ENCODE data around the gene CCL22.

CCL22 gene

DNA sequence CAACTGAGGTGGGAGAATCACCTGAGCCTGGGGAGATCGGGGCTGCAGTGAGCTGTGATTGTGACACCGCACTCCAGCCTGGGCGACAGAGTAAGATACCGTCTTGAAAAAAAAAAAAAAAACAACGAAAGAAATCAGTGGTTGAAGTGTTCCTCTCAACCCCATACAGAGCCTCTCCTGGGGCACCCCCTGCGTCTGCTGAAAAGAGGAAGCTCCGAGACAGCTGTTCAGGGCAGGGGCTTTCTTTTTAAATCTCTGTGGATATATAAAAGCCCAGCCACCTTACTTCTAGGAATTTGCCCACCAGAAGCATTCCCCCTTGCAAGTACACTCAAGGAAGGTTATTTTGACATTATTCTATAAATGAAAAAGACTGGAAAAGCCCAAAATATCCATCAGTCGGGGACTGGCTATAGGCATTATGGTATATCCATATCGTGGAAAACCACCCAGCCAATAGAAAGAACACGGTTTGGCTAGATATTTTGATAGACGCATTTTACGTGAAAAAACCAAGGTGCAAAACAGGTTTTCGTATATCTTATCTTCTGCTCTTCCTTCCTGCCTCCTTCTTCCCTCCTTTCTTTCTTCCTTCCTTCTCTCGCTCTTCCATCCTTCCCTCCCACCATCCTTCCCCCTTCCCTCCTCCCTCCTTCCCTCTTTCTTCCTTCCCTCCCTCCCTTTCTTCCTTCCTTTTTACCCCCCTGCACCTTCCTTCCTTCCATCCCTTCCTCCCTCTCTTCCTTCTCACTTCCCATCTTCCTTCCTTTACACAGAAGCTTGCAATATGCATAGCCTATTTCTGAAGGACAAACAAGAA lies 9.2 kb upstream of the CCL22 start:
- Histone ChIP-seq H3K9me3 (replicated peaks; ENCODE audit: low read length) (no peaks in the 10 kb centered on the region), H3K4me2 (ENCODE audit: low read length) (no peak overlapping the region), H3K4me1 (ENCODE audit: control insufficient read depth, insufficient read depth, low read length) (no peaks in the 10 kb centered on the region), H3K27me3 (ENCODE audit: control insufficient read depth, insufficient read depth, low read length) (peaks cover 40% of the 10 kb centered on the region), H3K36me3 (ENCODE audit: insufficient read depth, low read length) (no peaks in the 10 kb centered on the region), H3K9ac (ENCODE audit: low read depth, low read length) (no peak overlapping the region), H3K4me3 (ENCODE audit: low read length) (no peak overlapping the region)

DNA sequence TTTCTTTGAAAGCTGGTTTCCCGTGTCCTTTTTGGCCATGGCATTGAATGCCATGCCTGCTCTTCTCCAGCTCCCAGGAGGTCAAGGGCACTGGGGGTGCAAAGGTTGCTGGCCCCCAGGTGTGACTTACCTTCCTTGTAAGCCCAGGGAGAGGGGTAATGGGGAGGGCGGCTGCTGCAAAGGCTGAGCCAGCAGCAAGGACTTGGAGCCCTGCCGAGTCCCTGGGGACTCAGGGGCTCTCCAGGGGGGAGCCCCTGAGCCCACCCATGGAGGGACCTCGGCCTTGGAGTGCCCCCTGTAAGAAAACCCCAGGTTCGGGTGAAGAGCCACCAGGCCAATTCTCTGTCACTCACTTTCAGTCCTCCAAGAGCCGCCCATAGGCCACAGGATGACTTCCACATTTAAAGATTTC lies 5.9 kb upstream of the CCL22 start:
- Histone ChIP-seq H3K36me3 (ENCODE audit: insufficient read depth, low read length) (no peaks in the 10 kb centered on the region), H3K4me1 (ENCODE audit: control insufficient read depth, insufficient read depth, low read length) (no peaks in the 10 kb centered on the region), H3K9ac (ENCODE audit: low read depth, low read length) (no peak overlapping the region), H3K9me3 (replicated peaks; ENCODE audit: low read length) (no peaks in the 10 kb centered on the region), H3K4me3 (ENCODE audit: low read length) (no peak overlapping the region), H3K27me3 (ENCODE audit: control insufficient read depth, insufficient read depth, low read length) (peaks cover 41% of the 10 kb centered on the region), H3K4me2 (ENCODE audit: low read length) (no peak overlapping the region)

DNA sequence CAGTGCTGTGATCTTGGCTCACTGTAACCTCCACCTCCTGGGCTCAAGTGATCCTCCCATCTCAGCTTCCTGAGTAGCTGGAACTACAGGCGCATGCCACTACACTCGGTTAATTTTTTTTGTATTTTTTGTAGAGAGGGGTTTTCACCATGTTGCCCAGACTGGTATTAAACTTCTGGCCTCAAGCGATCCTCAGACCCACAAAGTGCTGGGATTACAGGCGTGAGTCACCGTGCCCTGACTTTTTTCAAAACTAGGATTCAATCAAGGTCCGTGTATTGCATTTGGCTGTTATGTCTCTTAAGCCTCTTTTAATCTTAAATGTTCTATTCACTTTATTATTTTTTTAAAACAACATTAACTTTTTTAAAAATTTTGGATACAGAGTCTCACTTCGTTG lies 4.3 kb upstream of the CCL22 start:
- peaks cover 28% of the 10 kb centered on the region for H3K27me3 ChIP-seq (ENCODE audit: control insufficient read depth, insufficient read depth, low read length)
- no peaks in the 10 kb centered on the region for H3K4me1 ChIP-seq (ENCODE audit: control insufficient read depth, insufficient read depth, low read length)

DNA sequence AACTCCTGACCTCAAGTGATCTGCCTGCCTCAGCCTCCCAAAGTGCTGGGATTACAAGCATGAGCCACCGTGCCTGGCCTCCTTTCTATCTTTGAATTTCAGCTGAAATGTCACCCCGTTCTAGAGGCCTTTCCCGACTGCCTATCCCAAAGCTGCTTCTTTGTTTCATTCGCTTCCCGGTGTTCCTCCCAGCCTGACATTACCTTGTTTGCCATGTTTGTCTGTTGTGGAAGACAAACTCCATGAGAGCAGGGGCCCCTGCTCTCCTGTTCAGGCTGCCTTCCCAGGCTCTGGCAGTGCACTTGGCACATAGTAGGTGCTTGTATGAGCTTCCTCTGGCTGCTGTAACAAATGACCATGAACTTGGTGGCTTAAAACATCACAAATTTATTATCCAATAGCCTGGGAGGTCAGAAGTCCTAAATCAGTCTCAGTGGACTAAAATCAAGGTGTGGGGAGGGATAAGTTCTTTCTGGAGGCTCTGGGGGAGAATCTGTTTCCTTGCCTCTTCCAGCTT lies 2.6 kb upstream of the CCL22 start:
- Histone ChIP-seq H3K27me3 (ENCODE audit: control insufficient read depth, insufficient read depth, low read length) (peaks cover 21% of the 10 kb centered on the region), H3K4me1 (ENCODE audit: control insufficient read depth, insufficient read depth, low read length) (no peaks in the 10 kb centered on the region), H3K4me2 (ENCODE audit: low read length) (no peak overlapping the region), H3K4me3 (ENCODE audit: low read length) (no peak overlapping the region), H3K36me3 (ENCODE audit: insufficient read depth, low read length) (no peaks in the 10 kb centered on the region), H3K9ac (ENCODE audit: low read depth, low read length) (no peak overlapping the region), H3K9me3 (replicated peaks; ENCODE audit: low read length) (no peaks in the 10 kb centered on the region)

More for the DNA sequence above, 4.3 kb upstream of the CCL22 start:
- no peak overlapping the region for H3K9ac ChIP-seq (ENCODE audit: low read depth, low read length)
- H3K4me3 ChIP-seq (ENCODE audit: low read length) = no peak overlapping the region
- no peak overlapping the region for H3K4me2 ChIP-seq (ENCODE audit: low read length)
- H3K9me3 ChIP-seq (replicated peaks; ENCODE audit: low read length) = no peaks in the 10 kb centered on the region
- no peaks in the 10 kb centered on the region for H3K36me3 ChIP-seq (ENCODE audit: insufficient read depth, low read length)

DNA sequence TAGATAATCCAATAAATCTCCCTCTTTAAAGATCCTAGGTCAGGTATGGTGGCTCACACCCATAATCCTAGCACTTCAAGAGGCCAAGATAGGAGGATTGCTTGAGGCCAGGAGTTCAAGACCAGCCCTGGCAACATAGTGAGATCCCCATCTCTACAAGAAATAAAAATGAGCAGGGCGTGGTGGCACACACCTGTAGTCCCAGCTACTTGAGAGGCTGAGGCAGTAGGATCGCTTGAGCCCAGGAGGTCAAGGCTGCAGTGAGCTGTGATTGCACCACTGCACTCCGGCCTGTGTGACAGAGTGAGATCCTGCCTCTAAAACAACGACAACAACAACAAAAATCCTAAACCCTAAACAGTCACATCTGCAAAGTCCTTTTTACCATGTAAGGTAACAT lies 2.0 kb upstream of the CCL22 start:
- peaks cover 23% of the 10 kb centered on the region for H3K27me3 ChIP-seq (ENCODE audit: control insufficient read depth, insufficient read depth, low read length)
- H3K9ac ChIP-seq (ENCODE audit: low read depth, low read length) = no peak overlapping the region
- no peaks in the 10 kb centered on the region for H3K4me1 ChIP-seq (ENCODE audit: control insufficient read depth, insufficient read depth, low read length)
- H3K4me3 ChIP-seq (ENCODE audit: low read length) = no peak overlapping the region
- no peak overlapping the region for H3K4me2 ChIP-seq (ENCODE audit: low read length)
- no peaks in the 10 kb centered on the region for H3K36me3 ChIP-seq (ENCODE audit: insufficient read depth, low read length)
- H3K9me3 ChIP-seq (replicated peaks; ENCODE audit: low read length) = no peaks in the 10 kb centered on the region

DNA sequence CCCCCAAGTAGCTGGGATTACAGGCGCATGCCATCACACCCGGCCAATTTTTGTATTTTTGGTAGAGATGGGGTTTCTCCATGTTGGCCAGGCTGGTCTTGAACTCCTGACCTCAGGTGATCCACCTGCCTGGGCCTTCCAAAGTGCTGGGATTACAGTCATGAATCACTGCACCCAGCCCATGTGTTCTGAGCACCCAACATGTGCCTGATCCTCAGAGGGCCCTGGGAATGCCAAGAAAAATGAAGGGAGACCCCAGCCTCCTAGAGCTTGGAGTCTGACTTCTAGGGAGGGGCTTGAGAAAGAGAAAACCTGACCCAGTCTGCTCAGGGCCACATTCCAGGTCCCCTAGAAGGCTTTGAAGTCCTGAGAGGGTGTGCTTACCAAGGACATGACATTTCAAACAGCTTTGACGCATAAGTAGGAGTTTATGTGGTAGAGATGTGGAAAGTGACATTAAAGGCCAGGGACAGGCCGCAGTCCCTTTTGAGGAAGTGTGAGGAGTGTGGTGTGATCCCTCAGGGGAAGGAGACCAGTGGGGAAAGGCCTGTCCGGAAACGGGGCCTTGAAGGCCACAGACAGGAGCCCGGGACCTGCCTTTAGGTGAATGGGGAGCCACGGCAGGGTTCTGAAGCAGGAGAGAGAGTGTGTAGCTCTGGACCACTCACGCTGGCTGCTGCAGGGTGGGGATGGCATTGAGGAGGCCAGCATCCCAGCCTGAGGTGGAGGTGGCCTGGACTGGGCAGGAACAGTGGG lies 1.1 kb upstream of the CCL22 start:
- Histone ChIP-seq H3K9me3 (replicated peaks; ENCODE audit: low read length) (no peaks in the 10 kb centered on the region), H3K27me3 (ENCODE audit: control insufficient read depth, insufficient read depth, low read length) (peaks cover 22% of the 10 kb centered on the region), H3K4me2 (ENCODE audit: low read length) (no peak overlapping the region), H3K4me1 (ENCODE audit: control insufficient read depth, insufficient read depth, low read length) (no peaks in the 10 kb centered on the region), H3K4me3 (ENCODE audit: low read length) (no peak overlapping the region), H3K9ac (ENCODE audit: low read depth, low read length) (no peak overlapping the region), H3K36me3 (ENCODE audit: insufficient read depth, low read length) (no peaks in the 10 kb centered on the region)

DNA sequence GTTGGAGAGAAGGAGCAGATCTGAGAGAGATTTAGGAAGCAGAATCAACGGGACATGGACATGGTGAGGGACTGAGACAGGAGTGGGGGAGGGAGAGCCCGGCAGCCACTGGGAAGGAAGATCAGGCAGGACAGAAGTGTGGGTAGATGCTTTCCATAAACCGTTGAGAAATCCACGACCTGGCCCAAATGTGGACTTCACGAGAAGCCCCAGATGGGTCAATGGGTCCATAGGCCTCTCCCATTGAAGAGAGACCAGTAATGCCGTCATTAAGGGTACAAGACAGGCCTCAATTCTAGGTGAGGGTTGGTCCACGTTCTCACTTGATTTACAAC lies 530 bp upstream of the CCL22 start:
- Histone ChIP-seq H3K4me1 (ENCODE audit: control insufficient read depth, insufficient read depth, low read length) (no peaks in the 10 kb centered on the region), H3K9me3 (replicated peaks; ENCODE audit: low read length) (no peaks in the 10 kb centered on the region), H3K4me2 (ENCODE audit: low read length) (no peak overlapping the region), H3K9ac (ENCODE audit: low read depth, low read length) (no peak overlapping the region), H3K27me3 (ENCODE audit: control insufficient read depth, insufficient read depth, low read length) (peaks cover 25% of the 10 kb centered on the region), H3K4me3 (ENCODE audit: low read length) (no peak overlapping the region), H3K36me3 (ENCODE audit: insufficient read depth, low read length) (no peaks in the 10 kb centered on the region)

DNA sequence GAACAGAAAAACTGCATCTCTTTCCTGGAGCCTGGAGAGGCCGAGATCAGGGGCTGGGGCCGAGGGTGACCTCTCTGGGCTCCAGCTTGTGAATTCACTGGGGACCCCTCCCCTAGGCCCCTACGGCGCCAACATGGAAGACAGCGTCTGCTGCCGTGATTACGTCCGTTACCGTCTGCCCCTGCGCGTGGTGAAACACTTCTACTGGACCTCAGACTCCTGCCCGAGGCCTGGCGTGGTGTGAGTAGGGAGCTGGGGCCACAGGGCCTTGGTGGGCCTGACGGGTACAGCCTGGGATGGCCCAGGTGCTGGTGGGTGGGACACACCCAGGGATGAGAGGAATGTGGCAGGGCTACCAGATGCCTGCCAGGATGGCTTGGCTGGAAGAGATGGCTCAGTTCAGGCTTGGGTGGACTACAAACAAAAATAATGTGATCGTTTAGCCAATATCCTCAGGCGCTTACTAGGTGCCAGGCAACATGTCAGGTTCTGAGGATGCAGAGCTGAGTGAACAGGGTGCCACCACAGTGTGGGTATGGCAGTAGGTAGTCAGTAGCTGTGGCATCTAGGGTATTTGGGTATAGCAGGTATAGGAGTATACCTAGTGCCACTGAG lies 1.8 kb downstream of the CCL22 start:
- no peak overlapping the region for H3K9ac ChIP-seq (ENCODE audit: low read depth, low read length)
- H3K36me3 ChIP-seq (ENCODE audit: insufficient read depth, low read length) = no peaks in the 10 kb centered on the region
- H3K4me2 ChIP-seq (ENCODE audit: low read length) = no peak overlapping the region
- H3K4me1 ChIP-seq (ENCODE audit: control insufficient read depth, insufficient read depth, low read length) = no peaks in the 10 kb centered on the region
- peaks cover 35% of the 10 kb centered on the region for H3K27me3 ChIP-seq (ENCODE audit: control insufficient read depth, insufficient read depth, low read length)
- H3K4me3 ChIP-seq (ENCODE audit: low read length) = no peak overlapping the region
- no peaks in the 10 kb centered on the region for H3K9me3 ChIP-seq (replicated peaks; ENCODE audit: low read length)

DNA sequence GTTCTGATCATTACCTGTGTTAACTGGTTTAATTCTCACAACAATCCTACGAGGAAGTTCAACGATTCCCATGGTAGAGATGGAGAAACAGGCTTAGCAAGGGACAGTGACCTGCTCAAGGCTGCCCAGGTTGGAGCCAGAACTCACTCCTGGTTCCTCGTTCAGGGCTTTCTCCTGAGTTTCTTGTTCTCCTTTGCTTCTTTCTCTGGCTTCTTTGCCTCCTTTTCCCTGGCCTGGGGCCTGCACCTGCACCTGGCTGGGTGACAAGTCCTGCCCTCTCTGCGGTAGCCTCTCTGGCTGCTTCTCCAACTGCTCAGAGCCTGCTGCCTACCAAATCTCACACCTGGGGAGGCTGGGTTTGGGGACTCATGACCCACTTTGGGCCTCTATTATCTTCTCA lies 2.8 kb downstream of the CCL22 start:
- Histone ChIP-seq H3K4me2 (ENCODE audit: low read length) (no peak overlapping the region), H3K36me3 (ENCODE audit: insufficient read depth, low read length) (no peaks in the 10 kb centered on the region), H3K4me1 (ENCODE audit: control insufficient read depth, insufficient read depth, low read length) (no peaks in the 10 kb centered on the region), H3K27me3 (ENCODE audit: control insufficient read depth, insufficient read depth, low read length) (peaks cover 40% of the 10 kb centered on the region), H3K9ac (ENCODE audit: low read depth, low read length) (no peak overlapping the region), H3K9me3 (replicated peaks; ENCODE audit: low read length) (no peaks in the 10 kb centered on the region), H3K4me3 (ENCODE audit: low read length) (no peak overlapping the region)

DNA sequence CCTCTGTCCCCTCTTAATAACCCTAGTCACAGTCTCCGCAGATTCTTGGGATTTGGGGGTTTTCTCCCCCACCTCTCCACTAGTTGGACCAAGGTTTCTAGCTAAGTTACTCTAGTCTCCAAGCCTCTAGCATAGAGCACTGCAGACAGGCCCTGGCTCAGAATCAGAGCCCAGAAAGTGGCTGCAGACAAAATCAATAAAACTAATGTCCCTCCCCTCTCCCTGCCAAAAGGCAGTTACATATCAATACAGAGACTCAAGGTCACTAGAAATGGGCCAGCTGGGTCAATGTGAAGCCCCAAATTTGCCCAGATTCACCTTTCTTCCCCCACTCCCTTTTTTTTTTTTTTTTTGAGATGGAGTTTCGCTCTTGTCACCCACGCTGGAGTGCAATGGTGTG lies 5.6 kb downstream of the CCL22 start:
- Histone ChIP-seq H3K9ac (ENCODE audit: low read depth, low read length) (no peak overlapping the region), H3K4me3 (ENCODE audit: low read length) (no peak overlapping the region), H3K27me3 (ENCODE audit: control insufficient read depth, insufficient read depth, low read length) (peaks cover 40% of the 10 kb centered on the region), H3K4me2 (ENCODE audit: low read length) (no peak overlapping the region), H3K9me3 (replicated peaks; ENCODE audit: low read length) (no peaks in the 10 kb centered on the region), H3K36me3 (ENCODE audit: insufficient read depth, low read length) (no peaks in the 10 kb centered on the region), H3K4me1 (ENCODE audit: control insufficient read depth, insufficient read depth, low read length) (no peaks in the 10 kb centered on the region)

DNA sequence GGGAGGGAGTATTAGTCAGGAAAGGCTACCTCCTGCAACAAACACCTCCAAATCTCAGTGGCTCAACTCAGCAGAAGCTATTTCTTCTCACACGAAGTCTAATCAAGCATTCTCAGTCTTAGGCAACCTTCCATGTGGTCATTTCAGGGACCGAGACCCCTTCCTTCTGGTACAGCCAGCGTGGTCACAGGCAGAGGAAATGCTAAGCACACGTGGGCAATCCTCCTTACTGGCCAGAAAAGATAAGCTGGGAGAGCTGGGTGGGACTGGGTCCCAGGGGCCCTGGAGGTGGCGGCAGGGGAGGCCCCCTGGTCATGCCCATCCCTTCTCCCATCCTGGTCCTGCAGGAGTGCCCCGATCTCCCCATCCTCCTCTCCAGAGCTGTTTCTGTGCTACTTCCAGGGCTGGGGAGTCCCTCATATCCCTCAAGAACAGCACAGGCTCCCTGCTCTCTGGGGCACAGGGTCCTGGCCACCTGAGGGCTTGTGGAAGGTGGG lies 8.0 kb downstream of the CCL22 start:
- no peaks in the 10 kb centered on the region for H3K36me3 ChIP-seq (ENCODE audit: insufficient read depth, low read length)
- H3K9ac ChIP-seq (ENCODE audit: low read depth, low read length) = no peak overlapping the region
- no peak overlapping the region for H3K4me2 ChIP-seq (ENCODE audit: low read length)
- H3K9me3 ChIP-seq (replicated peaks; ENCODE audit: low read length) = no peaks in the 10 kb centered on the region
- peaks cover 48% of the 10 kb centered on the region for H3K27me3 ChIP-seq (ENCODE audit: control insufficient read depth, insufficient read depth, low read length)
- no peak overlapping the region for H3K4me3 ChIP-seq (ENCODE audit: low read length)
- no peaks in the 10 kb centered on the region for H3K4me1 ChIP-seq (ENCODE audit: control insufficient read depth, insufficient read depth, low read length)

All from skeletal muscle satellite cell (primary cell).